HG03045 (cell line): ENCODE measurements around the gene DUSP22.
"Not testable (repeated sequence)": the region's sequence is repeated elsewhere in the genome, so short reads cannot be mapped to it uniquely, and the experiment has no call there.

Experiments used
- ATAC-seq: cut with Tn5 transposase; IDR thresholded peaks from one replicate; pipeline ENCODE4 v1.9.1; 2021; ENCODE audit warnings: mild to moderate bottlenecking, moderate library complexity; ENCODE audit not compliant: unreplicated experiment

Gene DUSP22, protein sequence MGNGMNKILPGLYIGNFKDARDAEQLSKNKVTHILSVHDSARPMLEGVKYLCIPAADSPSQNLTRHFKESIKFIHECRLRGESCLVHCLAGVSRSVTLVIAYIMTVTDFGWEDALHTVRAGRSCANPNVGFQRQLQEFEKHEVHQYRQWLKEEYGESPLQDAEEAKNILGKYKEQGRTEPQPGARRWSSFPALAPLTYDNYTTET

DNA sequence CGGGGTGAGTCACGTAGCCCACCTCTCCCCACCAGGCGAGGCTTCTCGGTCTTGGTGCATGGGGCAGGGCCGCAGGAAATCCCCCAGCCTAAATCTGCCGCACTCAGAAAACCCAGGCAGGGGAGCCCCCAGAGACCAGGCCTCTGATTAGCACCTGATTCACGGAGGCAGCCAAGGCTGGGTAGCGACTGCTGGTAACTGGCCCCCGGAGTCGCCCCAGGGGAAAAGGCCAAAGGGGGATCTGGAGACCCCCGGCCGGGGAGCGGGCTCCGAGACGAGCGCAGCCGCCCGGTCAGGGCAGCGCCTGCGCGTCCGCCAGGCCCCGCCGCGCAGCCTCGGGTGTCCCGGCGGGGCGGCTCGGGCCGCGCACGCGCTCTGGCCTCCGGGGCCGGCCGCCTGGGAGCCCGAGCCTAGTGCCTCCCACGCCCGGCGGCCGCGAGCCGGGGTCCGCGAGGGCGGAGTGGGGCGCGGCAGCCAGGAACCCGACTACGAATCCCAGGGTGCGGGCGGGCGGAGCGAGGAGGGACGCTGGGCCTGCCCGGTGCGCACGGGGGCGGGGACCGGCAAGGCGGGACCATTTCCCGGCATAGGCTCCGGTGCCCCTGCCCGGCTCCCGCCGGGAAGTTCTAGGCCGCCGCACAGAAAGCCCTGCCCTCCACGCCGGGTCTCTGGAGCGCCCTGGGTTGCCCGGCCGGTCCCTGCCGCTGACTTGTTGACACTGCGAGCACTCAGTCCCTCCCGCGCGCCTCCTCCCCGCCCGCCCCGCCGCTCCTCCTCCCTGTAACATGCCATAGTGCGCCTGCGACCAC is at the start of gene DUSP22:
Gene DUSP22, plus strand, starts transcription at position 791 of the 809 bp plus-strand sequence. CDS start 53 bp downstream, outside the sequence.
- ATAC-seq = peak; percentile 56

DNA sequence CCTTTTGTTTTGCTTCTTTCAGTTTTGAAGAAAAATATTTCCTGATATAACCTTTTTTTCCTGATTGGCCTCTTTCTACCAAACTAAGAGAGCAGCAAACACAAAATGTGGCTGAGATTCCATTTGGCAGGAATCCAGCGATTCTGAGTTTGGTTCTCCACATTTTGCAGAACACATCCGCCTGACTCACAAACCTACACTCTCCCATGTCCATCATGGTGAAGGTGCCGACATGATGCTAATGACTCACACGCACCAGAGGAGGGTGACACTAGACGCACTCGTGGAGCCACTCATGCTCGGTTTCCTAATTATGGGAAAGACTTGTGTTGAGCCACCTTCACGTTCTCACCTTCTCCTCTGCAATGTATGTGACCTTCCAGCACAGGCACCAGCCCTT is 45.9 kb upstream of the DUSP22 start:
- ATAC-seq = no peak

DNA sequence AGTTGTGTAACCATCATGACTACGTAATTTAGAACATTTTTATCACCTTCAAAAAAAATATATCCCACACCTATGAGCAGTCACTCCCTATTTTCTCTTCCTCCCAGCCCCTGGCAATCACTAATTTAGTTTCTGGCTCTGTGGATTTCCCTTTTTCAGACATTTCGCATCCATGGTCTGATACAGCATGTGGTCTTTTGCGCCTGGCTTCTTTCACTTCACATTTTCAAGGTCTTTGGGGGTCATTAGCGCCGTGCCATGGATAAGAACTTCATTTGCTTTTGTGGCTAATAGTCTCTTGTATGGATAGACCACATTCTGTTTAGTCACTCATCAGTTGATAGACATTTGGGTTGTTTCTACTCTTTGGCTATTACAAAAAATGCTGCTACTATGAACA is 44.9 kb upstream of the DUSP22 start:
- ATAC-seq = no peak

DNA sequence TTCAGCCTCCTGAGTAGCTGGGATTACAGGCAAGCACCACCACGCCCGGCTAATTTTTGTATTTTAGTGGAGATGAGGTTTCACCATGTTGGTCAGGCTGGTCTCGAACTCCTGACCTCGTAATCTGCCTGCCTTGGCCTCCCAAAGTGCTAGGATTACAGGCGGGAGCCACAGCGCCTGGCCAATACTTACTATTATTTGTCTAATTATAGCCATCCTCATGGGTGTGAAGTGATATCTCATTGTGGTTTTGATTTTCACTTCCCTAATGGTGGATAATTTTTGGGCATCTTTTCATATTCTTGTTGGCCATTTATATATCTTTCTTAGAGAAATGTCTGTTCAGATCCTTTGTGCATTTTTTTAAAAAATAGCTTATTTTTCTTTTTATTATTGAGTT is 44.2 kb upstream of the DUSP22 start:
- ATAC-seq = not testable (repeated sequence)

DNA sequence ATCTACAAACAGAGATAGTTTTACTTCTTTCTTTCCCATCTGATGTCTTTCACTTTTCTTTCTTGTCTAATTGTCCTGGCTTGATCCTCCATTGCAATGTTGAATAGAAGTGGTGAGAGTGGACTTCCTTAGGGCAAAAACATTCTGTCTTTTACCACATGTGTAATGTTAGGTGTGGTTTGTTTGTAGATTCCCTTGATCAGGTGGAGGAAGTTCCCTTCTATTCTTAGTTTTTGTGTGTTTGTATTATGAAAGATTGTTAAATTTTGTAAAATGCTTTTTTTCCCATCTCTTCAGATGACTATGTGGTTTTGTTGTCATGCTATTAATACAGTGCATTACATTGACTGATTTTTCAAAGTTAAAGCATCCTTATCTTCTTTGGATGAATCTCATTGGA is 41.6 kb upstream of the DUSP22 start:
- no peak for ATAC-seq

DNA sequence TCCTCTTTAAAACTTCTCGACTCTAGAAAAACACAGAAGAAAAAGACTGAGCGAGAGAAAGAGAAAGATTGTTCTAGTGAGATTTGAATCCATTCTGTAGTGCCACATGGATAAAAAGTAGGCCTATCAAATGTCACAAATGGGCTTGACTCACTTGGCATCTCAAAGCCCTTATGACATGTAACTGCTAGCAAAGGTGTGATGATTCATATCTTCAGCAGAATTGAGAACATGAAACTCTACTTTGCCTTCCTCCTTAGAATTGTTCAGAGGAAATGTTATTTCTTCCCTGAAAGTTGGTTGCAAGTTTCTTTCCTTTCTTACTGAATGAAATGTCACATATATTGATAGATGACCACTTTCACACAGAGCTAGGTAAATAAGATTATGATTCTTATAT is 40.4 kb upstream of the DUSP22 start:
- ATAC-seq = no peak

DNA sequence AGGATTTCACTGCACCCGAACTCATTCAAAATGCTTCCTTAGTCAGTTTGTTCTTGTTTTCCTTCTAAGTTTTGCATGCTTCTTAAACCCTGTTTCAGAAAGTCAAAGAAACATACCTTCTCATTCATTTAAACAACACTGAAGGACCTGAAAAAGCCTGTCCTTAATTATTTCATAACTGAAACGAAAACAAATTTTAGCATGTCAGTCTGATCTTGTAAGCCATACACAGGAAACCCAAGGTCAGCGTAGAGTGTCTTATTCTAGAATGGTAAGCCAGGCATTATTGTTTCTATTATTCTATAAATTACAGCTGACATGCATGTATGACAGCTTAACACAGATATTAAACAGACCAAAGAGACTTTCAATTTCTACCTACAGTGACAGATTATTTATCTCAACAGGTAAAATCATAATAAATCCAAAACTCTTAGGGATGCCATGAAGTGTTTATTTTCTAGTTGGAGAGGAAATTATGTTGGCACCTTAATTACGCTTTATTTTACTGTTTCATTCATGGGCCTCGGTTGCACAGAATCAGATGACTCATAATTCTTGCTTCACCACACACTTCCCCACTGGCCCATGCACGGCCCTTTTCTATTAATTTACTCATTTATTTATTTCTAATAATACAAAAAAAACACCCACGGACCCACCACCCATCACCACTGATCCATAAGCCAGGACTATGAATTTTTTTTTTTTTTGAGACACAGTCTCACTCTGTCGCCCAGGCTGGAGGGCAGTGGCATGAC is 39.3 kb upstream of the DUSP22 start:
- no peak for ATAC-seq

DNA sequence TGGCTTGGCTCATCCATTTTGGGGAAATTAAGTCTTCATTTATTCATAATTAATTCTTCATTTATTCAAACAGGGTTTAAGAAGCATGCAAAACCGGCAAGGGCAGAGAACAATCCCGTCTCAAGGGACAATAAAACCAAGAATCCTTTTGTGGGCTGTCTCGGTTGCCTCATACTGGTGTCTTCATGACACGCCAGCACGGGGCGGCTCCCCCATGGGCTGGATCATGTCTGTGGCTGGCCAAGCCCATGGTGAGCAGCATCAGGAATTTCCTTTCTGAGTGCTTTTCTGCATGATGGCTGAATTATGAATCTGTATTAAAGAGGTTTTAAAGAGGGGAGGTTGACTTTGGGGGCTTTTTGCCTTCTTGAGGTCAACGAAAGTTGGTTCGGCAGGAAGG is 38.3 kb upstream of the DUSP22 start:
- ATAC-seq = no peak

DNA sequence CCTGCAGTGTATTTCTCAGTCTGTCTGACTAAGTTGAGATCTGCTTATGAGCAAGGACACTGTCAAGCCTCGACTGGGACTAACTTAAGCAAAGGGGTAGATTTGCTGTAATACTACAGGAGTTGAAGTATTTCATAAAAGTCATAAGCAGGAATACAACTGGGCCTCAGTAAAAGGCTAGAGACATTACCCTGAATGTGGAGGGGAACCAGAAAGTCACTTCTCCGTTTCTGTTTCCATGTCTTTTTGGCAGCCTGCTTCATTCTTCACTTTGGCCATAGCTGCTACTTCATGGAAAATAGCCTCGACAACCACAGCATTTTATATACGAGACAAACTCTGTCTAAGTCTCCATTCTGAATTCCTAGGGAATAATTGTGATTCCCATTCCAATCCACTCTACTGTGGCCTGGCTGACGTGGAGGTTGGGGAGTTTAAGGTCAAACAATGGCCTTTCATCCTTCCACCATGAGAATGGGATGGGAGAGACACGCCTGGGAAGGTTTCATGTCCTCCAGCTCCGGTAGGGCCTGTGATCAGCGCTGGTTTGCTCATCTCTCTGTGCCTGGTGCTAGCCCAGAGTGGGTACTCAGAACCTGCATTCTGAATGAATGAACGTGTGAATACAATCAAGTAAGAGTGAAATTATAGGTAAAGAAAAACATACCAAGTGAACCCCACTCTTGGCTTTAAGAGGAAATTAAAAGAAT is 37.1 kb upstream of the DUSP22 start:
- ATAC-seq = no peak

DNA sequence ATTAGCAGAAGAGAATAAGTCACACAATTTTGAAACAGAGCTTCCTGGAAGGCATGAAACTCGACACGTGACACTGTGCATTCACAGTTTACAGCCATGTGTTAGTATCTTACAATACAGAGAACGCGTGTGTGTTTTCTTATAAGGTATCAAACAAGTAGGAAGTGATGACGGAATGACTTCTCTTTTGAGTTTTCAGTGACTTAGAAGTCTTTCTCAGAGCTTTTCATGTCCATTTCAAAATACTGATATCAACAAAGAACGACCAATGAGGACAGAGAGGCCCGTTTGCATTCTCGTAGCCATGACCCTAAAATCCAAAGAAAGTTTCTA is 36.6 kb upstream of the DUSP22 start:
- ATAC-seq = no peak

DNA sequence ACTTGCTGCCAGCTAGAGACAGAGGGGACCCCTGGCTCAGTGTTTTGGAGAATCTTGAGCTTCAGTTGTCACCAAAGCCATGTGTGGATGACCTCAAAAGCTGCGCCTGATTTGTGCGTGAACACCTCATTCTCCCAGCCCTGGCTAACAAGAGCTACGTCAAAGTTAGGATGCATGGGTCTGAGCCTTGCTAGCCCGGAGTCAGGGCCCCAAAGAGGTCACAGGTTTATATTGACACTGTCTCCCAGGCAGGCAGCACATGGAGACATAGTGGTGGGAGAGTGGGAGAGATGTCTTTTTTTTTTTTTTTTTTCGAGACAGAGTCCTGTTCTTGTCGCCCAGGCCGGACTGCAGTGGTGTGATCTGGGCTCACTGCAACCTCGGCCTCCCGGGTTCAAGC is 36.1 kb upstream of the DUSP22 start:
- no peak for ATAC-seq

DNA sequence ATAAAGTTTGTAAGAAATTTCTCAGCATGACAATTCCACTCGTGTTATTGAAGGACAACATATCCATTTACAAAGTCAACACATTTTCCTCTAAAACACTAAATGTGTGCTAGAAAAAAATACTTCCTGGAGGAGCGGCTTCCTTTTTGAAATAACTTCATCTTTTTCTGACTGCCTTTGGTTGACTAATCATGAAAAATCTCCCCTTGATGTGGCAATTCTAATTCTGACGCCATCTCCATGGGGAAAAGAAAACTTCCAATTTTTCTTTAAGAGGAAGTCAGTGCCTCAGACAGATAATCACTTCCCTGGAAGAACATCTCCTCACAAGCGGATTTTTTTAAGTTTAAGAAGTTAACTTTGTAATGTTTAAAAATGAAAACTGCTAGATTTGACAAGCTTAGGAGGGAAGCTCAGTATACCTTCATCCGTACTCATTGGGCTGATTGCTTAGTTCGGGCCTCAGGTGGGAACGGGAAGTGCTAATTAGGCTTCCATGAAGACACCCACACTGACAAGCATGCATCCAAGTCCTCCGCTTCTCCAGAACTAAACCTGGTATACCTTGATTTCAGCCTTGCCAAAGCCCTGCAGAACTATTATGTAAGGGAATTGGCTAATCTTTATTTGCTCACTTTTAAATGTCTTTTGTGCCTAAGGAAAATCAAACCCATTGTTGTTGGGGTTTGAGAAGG is 35.1 kb upstream of the DUSP22 start:
- no peak for ATAC-seq

DNA sequence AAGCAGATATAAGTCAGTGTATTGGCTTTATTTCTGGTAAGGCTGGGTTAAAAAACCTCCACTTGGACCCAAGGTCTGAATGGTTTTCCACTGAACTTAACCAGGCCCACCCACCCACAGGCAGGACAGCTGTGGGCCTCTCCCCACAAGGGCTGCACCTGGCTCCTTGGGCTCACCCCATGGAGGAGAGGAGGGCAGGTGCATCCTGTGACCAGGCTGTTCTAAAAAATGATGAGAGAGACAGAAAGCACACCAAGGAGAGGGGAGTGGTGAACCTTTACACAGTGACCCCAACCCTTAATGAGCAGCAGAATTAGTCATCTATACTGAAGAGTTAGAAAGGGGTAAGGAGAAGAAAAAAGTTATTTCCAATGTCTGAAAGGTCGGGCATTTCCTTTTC is 34.5 kb upstream of the DUSP22 start:
- peak; percentile 52 for ATAC-seq

DNA sequence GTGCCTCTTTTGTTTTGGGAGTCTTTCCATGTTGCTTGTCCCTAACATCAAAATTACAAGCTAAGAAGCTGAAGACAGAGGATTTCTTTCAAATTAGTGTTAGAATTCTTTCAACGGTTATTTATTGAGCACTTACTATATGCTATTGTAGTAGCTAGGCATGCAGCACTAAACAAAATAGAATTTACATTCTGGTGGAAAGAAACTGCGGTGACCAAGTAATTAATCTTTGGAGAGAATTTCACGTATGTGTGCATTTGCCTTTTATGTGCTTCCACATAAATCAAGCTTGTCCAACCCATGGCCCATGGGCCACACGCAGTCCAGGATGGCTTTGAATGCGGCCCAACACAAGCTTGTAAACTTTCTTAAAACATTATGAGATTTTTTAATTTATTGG is 33.0 kb upstream of the DUSP22 start:
- ATAC-seq = no peak

DNA sequence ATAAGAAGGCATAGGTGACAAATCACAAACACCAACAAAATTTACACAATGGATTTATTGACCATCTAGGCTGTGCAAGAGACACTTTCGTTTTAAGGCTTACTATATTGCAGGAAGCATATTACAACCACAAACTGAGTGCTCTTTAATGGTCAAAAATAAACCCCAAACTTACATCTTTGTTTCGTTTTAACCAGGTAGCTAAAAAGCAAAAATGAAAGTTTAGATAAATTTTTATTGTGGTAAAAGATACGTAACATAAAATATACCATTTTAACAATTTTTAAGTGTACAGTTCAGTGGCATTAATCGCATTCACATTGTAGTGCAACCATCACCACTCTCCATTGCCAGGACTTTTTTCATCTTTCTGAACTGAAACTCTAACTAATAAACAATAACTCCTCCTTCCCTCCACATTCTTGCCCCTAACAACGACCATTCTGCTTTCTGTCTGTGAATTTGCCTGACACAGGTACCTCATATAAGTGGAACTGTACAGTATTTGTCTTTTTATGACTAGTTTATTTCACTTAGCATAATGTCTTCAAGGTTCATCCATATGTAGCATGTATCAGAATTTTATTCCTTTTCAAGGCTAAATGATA is 32.3 kb upstream of the DUSP22 start:
- ATAC-seq = peak; percentile 60

DNA sequence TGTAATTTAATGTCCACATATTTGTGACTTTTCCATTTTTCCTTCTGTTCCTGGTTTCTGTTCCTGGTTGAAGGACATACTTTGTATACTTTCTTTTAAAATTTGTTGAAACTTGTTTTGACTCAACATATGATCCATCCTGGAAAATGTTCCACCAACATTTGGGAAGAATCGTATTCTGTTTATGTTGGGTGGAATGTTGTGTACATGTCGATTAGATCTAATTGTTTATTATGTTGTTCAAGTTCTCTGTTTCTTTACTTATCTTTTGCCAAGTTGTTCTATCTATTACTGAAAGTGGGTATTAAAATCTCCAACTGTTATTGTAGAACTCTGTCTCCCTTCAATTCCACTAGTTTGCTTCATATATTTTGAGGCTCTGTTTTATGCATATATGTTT is 27.7 kb upstream of the DUSP22 start:
- ATAC-seq = no peak

DNA sequence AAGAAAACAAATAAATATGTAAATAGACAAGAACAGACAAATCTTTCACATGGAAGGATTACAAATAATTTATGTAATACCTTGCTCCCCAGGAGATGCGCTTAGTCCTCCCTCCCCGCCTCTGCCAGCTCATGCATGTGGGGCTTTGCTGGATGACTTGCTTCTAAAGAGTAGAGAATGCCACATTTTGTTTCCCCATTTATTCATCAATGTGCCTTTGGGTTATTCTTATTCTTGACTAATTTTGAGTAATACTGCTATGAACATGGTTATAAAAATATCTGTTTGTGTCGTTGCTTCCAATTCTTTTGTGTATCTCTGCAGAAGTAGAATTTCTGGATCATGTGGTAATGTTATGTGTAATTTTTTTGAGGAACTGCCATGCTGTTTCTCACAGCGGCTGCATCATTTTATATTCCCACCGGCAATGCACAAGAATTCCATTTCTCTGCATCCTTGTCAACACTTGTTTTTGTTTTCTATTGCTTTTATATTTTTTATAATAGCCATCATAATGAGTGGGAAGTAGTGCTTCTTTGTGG is 23.8 kb upstream of the DUSP22 start:
- no peak for ATAC-seq

DNA sequence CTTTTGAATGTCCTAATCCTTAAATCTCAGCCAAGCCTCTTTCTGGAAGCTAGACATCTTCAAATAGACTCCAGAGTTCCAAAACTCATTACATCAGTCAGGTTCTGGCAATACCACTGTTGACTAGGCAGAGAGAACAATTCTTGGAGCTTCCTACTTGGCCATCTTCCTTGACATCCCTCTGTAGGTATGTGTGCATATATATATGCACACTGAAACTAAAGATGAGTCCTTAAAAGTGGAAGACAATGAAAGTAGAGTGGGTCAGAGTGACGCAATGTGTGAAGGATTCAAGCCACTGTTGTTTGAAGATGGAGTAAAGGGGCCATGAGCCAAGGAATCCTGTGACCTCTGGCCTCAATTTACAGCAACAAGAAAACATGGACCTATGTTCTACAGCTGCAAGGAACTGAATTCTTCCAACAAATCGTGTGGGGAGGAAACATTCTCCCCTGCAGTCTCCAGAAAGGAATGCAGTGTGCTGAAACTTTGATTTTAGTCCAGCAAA is 18.7 kb upstream of the DUSP22 start:
- ATAC-seq = no peak

DNA sequence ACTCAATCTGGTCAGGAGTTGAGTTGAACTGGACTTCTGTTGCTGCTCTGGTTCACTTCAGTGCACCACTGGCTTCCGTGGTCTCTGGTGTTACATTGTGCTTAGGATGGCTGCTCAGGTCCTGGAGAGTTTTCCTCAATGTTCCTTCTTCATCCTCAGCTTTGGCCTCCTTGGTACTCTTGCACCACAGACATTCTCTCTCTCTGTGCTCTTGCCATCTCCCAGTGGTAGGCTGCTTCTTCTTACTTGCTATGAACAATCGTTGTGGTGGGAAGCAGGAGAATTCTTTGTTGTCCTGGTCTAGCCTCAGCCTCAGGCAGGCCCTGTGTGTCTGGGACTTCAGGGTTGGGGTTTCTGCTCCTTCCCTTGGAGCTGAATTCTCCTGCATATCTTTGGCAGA is 14.5 kb upstream of the DUSP22 start:
- no peak for ATAC-seq

DNA sequence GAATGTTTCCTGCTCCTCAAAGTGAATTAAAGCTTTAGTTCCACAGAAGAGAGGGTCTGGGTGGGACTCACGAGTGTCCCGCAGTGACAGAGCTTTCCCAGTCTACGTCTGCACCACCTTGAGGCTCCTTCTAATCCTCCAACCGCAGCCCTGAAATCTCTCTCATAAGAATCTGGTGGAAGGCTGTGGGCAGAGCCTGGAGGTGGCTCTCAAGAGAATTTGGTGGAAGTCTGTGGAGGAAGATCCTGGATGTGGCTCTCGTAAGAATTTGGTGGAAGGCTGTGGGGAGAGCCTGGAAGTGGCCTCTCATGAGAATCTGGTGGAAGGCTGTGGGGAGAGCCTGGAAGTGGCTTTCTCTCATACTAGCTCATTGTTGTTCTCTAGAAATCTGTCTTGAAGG is 13.8 kb upstream of the DUSP22 start:
- ATAC-seq = no peak
